Stimulated activated CD8-positive, alpha-beta memory T cell treated with anti-CD3 and anti-CD28 coated beads, Interleukin-12 subunit alpha, Interleukin-12 subunit beta, amount 100 ng/mL, for 1 hour (primary cell): ENCODE measurements around the gene DMWD.

Experiments used
- DNase-seq: peaks from one replicate; pipeline ENCODE4 v3.0.0-alpha.2; 2020; ENCODE audit warnings: low read depth

Gene DMWD

DNA sequence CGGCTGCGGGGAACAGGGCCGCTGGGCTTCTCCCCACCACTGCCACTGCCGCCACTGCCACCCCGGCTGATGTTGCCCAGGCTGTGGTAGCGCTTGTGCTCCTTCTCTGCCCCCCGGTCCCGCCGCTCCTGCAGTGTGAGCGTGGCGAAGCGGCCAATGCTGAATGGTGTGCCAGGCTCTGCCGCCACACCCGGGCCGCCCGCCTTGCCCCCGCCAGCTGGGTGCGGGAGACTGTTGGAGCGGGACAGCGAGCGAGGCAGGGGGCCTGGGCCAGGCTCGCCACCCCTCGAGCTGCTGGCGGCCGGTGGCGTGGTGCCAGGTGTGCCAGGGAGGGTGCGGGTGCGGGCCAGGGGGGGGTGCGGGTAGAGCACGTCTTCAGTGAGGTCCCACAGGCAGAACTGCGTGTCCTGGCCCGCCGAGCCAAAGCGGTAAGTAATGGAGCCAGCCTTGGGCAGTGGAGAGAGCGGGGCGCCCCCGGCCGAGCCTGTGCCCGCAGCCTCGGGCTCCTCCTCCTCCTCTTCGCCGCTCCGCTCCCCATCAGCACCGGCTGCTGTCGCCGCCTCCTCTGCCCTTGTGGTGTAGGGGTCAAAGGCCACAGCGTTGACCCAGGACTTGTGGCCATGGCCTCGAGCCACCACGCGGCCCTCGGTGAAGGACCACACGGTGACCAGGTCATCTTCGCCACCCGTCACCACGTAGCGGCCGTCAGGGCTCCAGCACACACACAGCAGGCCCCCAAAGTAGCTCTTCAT, 6.7 kb downstream of the DMWD start:
- no peak for DNase-seq

DNA sequence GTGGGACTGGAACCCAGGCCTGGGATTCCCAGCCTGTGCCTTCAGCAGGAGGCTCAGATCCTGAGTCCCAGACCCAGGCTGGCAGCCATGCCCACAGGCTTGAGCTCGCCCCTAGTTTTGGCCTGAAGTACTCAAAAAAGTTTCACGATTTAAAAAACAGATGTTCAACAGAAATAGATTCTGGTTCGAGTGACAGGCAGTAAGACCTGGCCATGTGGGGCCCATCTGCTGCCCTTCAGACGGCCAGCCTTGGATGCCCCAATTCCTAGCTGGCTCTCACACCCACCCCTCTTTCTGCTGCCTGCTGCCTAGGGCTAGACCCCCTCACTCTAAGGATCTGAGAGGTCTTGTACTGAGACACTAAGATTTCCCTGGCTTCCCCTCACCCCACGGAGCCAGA, 7.5 kb downstream of the DMWD start:
- no peak for DNase-seq

DNA sequence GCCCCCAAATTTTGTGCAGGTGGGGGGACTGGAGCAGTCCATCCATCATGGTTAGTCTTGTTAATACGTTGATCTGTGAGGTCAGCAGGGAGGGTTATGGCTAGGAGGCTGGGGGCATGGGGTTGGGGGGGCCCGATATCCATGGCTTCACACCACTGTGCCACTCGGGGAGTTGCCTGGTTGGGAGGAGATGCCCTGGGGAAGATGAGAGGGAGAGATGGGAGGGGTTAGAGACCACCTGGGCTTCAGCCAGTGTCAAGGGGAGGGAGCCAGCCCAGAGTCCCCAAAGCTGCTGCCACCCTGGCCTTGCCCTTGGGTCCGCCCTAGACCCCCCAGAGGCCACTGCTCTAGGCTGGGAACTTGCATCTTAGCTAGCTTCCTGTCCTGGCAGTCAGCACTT, 8.5 kb downstream of the DMWD start:
- DNase-seq, result no peak

DNA sequence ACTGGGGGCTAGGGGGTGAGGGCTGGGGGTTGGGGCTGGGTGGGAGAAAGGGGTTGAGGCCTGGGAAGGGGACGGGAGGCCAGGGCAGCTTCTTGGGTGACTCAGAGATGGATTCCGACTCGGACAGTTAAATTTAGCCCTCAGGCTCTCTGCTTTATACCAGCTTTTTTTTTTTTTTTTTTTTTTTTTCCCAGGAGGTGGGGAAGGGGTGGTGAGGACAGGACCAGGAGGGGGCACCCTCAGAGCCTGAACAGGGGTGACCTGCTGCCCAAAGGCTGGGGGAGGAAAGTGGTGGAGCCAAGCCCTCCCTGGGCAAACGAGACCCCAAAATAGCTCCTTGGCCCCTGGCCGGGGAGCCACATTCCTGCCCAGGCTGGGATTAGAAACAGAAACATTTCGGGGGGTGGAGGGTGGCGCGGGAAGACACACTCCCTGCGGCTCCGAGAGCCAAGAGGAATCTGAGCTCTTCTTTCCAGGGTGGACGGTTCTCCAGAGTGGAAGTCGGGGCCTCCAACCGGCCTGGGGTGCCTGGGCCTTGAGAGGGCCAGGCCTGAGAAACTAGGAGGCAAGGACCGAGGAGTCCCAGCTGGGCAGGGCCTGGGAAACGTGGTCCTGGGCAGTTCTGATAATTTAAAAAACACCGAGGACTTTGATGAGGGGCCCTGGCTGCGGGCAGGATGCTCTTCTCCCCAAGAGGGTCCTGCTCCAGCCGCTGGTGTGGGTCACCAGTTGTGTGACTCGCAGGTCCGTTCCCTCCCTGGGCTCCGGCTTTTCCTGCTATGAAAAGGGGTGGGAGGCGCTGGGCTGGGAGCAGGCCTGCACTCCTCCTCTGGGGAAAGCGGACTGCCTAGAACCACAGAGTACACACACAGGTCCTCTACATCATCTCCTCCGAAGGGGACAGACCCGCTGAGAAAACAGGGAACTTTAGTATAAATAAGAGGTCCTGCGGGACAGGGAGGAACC, 9.5 kb downstream of the DMWD start:
- DNase-seq, result no peak

DNA sequence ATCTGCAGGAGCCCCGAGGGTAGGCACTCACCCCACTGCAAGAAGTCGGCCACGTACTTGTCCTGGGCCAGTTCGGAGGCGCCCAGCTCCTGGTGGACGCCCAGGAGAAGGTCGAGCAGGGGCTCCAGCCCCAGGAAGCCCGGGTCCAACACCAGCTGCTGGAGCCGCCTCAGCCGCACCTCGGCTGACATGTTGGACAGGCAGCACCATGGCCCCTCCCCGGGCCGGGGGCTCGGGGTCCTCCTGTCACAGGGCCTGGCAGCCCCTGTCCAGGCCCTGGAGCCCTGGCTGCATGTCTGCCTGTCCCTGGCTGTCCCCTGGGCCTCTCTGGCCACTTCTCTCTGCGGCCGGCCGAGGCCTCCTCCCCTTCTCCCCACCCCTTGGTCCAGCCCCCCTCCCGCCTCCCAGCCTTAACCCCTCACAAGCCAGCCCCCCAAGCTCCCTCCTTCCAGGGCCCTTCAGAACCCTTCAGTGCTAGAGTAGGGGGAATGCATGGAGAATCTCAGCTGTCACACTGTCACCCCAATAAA, 10.4 kb downstream of the DMWD start, which contains the start of gene DMPK:
DMPK (minus strand) TSS at position 329 of the 530 bp plus-strand sequence; CDS start at position 191, 138 bp downstream.
- DNase-seq, result no peak

DNA sequence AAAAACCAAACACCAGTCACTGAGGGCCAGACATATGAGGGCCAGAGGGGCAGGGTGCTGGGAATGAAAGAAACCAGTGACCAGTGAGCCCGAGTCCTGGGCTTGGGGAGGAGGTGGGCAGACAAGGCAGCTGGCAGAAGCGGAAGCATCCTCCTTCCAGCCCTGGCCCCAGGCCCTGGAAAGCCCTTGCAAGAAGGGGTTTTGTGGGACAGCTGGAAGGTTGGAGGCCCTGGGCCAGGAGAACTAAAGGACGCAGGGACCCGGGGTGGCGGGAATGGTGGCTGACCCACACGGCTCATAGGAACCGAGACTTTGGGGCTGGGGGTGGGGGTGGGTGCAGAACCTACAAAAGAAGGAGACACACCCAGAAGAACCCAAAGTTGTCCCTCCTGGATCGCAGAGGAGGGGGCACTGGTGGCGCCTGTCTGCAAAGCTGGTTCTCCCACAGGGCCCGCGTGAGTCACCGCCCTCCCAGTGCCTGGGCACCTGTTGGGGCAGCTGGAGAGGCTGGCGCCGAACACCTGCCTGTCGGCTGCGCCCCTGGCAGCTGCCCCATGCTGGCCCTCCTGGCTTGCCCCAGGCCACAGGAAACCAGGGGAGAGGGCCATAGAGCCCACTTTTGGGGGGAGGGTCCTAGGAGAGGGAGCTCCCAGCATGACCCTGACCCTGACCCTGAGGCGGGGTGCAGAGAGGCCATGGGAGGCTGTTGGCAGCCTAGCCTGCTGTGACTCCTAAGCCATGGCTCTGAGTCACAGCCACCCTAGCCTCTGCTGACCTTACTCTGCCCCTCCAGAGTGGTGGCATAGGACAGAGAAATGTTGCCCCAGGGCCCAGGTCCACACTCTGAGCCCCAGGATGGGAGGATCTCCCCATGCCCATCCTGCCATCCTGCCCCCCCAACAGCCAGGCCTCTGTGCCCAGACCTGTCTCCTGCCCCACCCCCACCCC, 11.2 kb downstream of the DMWD start:
- DNase-seq, result no peak

DNA sequence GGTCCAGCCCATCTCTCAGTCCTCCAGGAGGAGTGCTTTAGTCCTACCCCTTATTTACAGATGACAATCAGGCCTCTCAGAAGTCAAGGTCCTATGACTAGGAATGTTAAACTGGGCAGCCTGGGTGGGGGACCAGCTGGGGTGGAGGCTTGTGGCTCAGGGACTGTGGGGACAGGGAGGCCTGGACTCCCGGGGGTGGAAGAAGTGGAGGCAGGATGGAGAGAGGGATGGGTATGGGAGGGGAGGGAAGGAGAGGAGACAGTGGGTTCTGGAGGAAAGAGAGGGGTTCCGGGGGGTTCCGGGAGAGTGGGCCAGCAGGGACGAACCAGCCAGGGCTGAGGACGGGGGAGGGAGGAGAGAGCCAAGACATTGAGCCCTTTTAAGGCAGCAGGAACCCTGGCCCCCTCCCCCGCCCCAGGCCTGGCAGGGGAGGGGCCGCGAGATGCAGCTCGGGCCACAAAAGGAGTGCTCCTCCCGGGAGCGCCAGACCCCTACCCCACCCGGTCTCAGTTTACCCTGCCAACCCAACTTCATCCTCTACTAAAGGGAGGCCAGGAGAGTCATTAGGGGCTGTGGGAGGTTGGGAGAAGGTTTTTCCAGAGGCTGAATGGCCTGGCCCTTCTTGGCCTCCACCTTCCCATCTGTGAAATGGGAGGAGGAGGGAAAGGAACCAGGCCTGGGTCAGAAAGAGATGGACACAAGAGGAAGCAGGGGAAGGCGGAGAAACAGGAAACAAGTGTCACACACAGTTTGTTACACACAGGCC, 12.0 kb downstream of the DMWD start:
- no peak for DNase-seq

DNA sequence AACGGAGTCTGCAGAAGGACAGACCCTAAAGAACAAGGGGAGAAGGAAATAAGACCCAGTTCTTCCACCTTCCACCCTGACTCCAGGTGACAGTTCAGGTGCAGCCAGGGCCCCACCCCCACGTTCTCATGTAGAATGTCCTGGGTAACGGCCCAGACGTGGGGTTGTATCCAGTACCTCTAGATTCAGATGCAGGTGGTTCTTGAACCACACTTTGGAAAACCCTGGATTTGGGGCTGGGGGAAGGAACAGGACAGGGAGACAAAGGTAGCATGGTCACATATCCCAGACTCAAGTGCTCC, 12.5 kb downstream of the DMWD start:
- DNase-seq, result no peak

DNA sequence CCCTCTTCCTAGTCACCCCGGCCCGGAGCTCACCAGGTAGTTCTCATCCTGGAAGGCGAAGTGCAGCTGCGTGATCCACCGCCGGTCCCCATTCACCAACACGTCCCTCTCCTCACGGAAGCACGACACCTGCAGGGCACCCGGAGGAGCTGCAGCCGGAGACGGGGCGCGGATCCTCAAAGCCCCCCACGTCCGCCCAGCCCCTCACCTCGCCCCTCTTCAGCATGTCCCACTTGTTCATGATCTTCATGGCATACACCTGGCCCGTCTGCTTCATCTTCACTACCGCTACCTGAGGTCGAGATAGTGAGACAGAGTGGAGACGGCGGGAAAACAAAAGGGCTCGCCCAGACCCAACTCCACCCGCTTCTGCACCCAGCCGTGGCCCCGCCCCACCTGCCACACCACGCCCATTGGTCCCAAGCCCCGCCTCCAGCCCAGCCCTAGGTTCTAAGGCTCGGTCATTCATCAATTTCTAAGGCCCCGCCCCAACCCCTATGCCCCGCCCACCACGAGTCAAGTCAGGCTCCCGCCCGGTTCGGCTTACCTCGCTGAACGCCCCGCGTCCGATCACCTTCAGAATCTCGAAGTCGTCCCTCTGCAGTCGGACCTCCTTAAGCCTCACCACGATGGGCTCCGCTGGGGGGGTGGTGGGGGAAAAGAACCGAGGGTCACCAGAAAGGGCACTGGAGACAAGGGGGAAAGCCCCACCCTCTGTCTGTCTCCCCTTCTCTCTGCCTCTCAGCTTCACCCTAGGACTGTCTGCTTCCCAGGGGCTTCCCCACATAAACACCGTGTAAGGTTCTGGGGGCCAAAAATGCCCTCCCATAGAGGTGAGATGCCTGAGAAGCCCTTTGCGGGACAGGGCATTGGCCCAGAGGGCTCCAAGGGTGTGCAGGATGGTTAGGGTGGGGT, 13.2 kb downstream of the DMWD start:
- peak; percentile 50 for DNase-seq

DNA sequence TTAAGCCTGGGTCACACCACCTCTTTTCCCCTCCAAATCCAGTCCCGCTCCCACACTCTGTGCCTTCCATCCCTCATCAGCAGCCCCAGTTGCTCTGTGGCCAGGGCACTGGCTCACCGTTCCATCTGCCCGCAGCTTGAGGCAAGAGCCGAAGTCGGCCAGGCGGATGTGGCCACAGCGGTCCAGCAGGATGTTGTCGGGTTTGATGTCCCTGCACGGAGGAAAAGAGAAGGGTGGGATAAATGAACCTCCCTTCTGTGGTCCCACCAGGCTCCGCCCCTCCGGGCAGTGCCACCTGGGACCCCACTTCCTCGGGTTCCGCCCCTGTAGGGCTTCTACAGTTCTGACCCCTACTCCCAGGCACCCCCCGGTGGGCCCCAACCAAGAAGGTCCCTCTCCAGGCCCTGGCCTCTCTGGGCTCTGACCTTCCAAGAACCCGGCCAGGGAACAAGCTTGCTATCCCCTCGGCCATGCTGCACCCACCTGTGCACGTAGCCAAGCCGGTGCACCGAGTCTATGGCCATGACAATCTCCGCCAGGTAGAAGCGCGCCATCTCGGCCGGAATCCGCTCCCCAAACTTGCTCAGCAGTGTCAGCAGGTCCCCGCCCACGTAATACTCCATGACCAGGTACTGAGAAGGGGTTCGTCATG, 14.5 kb downstream of the DMWD start:
- no peak for DNase-seq

DNA sequence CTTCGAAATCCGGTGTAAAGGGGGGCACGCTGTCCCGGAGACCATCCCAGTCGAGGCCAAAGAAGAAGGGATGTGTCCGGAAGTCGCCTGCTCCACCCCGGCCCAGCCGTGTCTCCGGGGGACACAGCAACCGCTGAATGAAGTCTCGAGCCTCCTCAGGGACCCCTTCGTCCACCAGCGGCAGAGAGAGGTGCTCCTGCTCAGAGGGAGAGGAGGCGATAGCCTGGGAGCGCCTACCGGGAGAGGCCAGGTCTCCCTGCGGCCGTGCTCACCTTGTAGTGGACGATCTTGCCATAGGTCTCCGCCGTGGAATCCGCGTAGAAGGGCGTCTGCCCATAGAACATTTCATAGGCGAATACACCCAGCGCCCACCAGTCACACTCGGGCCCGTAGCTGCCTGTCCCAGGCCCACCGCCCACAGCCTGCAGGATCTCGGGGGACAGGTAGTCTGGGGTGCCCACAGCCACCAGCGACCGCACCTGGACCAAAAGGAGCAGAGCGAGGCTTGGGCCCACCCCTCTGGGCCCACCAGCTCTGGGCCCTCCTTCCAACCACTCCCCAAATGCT, 15.2 kb downstream of the DMWD start:
- no peak for DNase-seq

DNA sequence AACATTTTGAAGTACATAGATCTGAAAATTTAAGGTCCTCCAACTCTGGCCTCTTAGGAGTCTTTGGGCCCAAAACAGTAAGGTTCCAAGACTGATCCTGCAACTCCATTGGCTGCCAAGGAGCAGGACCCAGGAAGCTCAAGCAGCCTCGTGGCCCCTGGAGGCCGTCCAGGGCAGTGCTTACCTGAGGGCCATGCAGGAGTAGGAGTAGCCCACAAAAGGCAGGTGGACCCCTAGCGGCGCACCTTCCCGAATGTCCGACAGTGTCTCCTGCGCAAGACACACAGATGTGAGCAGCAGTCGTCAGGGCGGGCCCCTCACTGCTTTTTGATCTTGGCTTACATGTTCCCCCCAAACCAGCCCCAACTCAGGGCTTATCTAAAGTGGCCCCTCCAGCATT, 17.9 kb downstream of the DMWD start:
- no peak for DNase-seq

DNA sequence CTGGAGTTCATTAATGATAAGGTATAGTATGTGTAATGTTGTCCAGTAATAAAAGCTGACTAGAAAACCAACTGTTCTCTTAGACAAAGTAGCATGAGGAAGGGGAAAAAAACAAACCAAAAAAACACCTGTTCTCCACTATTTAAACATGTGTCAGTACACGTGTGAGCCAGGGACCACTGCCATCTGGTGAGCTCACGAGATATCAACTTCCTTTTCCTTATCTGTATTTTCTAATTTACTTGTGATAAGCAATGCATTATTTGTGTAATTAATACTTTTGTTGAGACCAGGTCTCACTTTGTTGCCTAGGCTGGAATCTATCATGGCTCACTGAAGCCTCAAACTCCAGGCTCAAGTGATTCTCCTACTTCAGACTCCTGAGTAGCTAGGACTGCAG, 19.3 kb downstream of the DMWD start:
- no peak for DNase-seq

DNA sequence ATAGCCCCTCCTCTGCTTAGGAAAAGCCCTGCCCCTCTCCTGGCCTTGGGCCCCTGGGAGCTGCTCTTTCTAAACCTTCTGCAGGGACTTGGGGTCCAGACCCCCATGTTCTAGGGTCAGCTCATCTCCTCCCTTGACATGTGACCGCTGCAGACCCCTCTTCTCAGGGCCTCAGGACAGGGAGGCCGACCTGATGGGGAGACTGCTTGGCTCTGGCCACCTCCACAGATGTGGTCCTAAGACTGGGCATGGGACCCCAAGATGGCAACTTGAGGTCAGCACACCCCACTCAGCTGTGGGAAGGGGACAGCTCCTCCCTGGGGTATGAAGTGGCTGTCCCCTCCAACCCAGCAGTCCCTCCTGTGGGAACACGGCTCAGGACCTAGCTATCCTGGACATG, 19.7 kb downstream of the DMWD start:
- no peak for DNase-seq

DNA sequence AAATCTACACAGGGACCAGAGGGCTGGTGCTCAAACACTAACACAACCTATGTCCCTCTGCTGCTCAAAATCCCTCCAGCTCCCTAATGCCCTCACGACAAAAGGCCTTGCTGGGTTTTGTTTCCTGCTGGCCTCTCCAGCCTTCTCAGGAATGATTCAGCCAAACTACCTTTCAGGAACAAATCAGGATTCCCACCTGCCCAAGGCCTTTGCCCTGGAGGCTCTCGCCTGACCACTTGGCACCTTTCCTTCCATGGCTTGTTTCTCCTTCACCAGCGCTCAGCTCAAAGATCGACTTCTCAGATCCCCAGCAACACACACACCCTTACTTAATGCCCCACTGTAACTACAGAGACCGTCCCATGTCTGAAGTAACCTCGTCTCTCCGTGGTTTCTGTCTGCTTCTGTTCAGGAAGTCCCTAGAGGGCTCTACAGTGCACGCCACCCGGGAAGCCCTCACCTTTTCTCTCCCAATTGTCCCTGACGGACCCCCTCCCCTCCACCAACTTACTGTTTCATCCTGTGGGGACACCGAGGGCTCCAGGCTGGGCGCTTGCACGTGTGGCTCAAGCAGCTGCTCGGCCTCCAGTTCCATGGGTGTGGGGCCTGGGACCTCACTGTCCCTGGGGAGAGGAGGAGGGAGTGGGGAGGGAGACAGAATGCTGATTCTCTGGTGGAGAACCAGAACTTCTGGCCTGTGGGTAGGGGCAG, 20.4 kb downstream of the DMWD start:
- DNase-seq, result no peak

DNA sequence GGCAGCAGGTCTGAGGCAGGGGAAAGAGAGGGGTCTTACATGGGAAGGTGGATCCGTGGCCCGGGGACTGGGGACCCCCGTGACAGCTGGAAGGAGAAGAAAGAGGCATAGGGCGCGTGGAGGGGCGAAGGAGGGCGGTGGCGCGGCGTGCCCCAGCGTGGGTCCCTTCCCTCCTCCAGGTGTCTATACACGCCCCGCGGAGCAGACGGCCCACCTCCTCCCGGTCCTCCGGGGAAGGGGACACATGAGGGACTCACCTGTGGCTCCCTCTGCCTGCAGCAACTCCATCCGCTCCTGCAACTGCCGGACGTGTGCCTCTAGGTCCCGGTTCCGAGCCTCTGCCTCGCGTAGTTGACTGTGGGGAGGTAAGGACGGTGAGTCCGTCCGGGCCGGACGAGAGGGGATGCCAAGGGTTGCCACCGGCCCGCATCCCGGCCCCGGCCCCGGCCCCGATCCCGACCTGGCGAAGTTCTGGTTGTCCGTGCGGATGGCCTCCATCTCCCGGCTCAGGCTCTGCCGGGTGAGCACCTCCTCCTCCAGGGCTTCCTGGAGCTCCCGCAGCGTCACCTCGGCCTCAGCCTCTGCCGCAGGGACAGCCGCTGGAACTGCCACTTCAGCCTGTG, 21.2 kb downstream of the DMWD start:
- no peak for DNase-seq

DNA sequence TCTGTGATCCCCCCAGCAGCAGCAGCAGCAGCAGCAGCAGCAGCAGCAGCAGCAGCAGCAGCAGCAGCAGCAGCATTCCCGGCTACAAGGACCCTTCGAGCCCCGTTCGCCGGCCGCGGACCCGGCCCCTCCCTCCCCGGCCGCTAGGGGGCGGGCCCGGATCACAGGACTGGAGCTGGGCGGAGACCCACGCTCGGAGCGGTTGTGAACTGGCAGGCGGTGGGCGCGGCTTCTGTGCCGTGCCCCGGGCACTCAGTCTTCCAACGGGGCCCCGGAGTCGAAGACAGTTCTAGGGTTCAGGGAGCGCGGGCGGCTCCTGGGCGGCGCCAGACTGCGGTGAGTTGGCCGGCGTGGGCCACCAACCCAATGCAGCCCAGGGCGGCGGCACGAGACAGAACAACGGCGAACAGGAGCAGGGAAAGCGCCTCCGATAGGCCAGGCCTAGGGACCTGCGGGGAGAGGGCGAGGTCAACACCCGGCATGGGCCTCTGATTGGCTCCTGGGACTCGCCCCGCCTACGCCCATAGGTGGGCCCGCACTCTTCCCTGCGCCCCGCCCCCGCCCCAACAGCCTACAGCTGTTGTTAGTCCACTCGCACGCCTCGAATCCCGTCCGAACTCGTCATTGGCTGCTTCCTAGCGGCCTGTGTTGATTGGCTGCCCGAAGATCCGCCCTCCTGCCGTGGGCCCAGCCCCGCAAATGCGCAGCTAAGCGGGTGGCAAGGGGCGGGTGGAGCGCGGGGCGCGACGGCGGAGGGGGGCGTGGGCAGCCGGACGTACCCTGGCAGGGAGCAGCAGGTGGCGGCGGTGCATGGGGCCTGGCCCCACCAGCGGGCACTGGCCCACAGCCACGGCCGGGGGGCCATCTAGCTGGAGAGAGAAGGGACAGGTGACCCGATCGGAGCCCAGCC, 22.2 kb downstream of the DMWD start:
- DNase-seq, result peak; percentile 85
